ENCODE results near the gene MCF2L2.

GRCh38 chr3:183212096-183212495 is 216.3 kb downstream of the MCF2L2 start:
- no peak for TF ChIP-seq CTCF (IDR thresholded peaks at IDR 0.05)
- TF ChIP-seq POLR2A (IDR thresholded peaks at IDR 0.05): no peak
